CD4-positive, alpha-beta T cell treated with Interleukin-4 for 1 hour (primary cell): ENCODE measurements around the gene RAB40B.
A peak's percentile ranks its signal among the peaks of the same experiment; 100 is the strongest.

ENCODE experiments used
- DNase-seq, 2 donors: peaks; one replicate each; pipeline ENCODE4 v3.0.0-alpha.2; 2020 to 2022

The RAB40B gene

DNA sequence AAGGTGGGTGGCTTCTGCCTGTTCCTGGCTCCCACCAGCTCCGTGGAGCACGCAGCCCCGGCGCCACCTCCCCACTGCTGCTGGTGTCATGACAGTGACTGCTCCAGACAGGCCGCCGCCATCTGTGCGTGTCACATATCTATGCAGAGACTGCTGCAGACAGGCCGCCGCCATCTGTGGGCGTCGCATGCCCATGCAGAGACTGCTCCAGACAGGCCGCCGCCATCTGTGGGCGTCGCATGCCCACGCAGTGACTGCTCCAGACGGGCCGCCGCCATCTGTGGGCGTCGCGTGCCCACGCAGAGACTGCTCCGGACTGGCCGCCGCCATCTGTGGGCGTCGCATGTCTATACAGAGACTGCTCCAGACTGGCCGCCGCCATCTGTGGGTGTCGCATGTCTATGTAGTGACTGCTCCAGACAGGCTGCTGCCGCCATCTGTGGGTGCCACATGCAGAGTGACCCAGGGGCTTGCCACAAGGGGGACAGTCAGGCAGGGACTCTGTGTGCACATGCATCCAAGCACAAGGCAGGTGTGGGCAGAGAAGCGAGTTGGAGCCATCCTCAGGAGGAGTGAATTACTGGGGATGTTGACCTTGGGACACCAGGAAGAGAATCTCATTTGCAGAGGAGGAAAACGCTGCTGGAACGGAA is 14.7 kb upstream of the RAB40B start:
- DNase-seq: no peak

GRCh38 chr17:82710499-82711232 is 12.2 kb upstream of the RAB40B start:
- no peak for DNase-seq

DNA sequence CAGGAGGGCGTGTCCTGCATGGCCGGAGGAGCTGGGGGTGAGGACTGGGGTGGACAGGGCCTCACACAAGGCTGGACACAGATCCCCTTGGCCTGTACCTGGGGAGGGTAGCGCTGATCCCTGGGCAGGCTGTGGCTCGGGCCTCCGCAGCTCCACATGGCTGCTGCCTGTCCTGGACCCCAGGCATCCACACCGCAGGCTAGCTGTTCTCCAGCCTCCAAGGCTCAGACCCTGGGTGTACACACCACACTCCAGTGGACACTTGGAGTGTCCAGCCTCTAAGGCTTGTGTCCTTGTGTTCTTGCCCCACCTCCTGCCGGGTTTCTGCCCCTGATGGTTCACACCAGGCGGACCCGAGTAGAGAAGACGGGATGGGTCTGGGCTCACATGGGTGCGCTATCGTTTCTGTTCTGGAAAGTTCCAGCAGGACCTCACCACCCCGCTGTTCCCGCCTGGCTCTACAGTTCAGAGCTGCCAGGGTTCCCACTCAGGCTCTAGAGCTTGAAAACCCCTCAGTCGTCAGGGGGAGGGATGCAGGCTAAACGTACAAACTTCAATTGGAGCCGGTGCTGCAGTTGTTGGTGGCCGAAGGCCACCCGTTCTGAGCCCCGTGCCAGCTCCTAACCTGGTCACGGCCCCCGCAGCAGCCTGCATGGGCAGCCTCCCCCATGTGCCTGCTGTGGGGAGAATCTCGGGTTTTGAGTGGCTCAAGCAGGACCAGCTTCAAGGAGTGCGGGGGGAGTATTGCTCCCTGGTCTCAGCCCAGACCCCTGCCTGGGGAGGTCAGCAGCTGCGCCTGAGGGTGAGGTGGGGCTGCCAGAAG is 11.4 kb upstream of the RAB40B start:
- no peak for DNase-seq

- DNase-seq: no peak
Measured at GRCh38 chr17:82709024-82709675, 10.7 kb upstream of the RAB40B start.

GRCh38 chr17:82705756-82706155 is 7.3 kb upstream of the RAB40B start:
- no peak for DNase-seq

DNA sequence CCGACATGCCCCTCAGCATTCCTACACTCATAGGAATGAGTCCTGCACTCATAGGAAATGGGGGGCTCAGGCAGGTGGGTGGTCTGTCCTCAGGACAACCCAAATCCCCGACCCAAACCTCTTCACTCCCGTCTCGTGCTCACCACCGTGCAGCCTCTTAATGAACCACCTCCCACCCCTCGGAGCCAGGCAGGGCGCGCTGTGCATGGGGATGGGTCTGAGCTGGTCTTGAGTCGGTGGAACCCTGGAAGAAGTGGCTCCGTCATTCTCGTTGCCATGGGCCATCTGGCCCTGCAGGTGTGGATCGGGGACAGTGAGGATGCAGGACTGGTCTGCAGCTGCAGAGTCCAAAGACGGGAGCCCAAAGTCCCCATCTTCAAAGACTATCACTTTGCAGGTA is 6.4 kb upstream of the RAB40B start:
- no peak for DNase-seq

DNA sequence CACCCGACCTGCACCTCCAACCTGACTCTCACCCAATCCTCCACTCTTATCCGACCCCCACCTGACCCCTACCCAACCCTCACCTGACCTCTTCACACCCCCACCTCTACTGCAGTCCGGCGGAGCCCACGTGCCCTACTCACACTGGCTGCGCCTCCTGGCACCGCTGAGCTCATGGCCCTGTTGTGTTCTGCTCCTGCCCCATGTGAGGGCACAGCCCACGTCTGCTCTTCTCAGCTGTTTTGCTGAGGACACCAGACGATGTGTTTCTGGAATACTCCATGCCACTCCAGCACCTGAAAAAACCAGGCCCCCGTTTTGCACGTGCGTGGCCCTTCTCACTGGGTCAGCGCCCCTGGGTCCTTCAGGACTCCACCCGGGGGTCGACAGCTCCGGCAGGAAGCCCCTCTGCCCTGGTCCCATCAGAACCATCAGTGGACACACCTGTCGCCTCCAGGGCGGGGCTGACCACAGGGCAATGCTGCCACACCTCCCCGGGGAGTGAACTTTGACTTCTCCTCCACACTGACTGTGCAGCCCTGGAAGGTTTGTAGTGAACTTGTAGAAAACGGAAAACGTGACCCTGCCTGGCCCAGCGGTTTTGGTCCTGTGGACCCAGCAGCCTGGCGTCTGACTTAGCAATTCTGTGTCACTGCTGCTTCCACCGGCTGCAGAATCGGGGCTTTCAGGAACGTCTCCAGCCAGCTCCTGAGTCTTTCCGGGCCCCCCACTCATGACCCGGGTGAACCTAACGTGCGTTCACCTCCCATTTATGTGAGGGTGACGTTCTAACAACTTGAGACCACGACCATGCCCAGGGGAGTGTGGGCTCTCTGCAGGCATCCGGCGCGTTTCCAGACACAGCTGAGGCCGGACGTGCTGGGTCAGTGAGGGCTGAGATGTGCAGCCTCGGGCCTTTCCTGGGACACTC is 5.7 kb upstream of the RAB40B start:
- DNase-seq: no peak

- no peak for DNase-seq
Measured at GRCh38 chr17:82703036-82703745, 4.7 kb upstream of the RAB40B start.

- DNase-seq: no peak
Measured at GRCh38 chr17:82702231-82702927, 3.9 kb upstream of the RAB40B start.

DNA sequence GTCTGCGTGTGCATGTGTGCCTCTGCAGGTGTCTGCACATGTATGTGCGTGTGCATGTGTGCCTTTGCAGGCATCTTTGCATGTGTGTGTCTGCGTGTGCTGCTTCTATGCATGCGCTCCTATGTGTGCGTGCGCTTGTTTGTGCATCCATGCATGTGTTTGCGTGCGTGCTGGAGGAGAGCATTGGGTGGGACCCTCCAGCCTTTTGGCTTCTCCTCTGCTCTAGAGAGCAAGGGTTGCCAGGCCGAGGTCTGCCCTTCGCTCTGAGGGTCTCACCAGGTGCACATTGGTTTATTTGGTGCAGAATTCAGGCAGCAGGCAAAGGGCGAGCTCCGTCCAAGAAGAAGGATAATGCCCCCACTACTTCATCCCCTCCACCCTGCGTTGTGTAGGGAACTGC is 1.1 kb upstream of the RAB40B start:
- no peak for DNase-seq

GRCh38 chr17:82698974-82699442 is 510 bp upstream of the RAB40B start:
- DNase-seq: no peak

DNA sequence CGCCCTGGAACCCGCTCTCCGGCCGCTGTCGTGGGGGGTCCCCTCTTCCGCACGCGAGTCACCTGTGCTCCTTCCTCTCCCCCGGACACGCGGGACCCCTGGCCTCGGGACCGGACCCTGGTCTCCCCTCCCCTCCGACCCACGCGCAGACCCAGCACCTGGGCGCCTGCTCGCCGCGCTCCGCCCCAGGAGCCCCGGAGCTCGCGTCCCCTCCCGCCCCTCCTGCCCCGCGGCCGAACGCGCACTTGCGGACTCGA is 762 bp downstream of the RAB40B start:
- DNase-seq: no peak

DNA sequence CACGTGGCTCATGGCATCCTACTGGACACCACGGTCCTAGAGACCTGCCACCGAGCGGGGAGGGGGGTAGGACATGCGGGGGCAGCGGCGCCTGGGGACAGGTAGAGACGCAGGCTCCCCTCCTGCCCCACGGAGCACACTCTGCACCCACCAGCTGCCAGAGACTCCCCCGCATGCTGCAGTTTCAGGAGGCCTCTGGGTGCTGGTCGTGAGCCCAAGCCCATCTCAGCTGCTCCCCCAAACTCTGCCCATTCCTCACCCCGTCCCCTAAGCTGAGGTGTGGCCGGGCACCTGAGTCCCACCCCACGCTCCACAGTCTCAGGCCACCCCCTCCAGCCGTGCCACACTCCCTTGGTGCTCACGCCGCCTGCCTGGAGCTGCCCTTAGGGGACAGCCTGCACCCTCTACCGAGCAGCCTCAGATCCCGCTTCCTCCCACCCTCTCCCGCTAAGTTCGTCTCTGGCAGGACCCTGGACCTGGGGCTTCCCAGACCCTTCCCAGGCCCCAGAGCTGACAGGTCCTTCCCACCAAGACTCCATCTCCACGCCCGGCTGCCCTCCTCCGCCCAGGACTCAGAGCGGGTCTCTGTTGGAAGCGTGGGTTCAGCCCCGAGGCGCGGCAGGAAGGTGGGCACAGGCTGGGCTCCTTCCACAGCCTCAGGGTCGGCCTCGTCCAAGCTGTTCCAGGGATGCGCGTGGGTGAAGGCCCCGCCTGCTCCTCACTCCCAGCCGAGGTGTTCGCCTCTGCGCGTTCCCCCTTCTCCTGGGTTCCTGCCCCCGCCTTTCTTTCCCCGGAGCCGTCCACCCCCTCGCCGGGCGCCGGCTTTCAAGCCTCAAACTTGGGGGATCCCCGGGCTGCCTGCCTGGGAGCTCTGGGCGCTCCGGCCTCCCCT is 1.3 kb downstream of the RAB40B start:
- peak in 1 of 2 donors; percentile 18 for DNase-seq

- no peak for DNase-seq
Measured at GRCh38 chr17:82696259-82696658, 2.2 kb downstream of the RAB40B start.

- no peak for DNase-seq
Measured at GRCh38 chr17:82694647-82695046, 3.9 kb downstream of the RAB40B start.

DNA sequence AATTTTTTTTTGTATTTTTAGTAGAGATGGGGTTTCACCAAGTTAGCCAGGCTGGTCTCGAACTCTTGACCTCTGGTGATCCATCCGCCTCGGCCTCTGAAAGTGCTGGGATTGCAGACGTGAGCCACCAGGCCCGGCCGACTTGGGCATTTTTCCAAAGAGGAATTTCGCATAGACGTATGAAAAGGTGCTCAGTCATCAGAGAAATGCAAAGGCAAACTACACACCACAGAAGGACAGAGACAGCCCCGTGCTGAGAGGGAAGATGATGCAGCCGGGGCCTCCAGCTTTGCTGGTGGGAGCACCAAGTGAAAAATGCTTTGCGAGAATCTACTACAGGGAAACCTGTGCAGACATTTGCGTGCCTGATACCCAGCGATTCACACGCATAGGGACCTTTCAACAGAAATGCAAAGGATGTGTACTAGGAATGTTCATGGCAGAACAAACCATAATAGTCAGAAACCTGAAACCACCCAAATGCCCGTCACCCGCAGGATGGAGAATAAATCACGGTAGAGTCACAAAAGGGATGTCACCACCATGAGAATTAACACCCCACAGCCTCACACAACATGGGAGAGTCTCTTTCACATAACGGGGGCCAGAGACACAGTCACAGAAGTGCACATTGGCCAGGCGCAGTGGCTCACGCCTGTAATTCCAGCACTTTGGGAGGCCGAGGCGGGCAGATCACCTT is 5.2 kb downstream of the RAB40B start:
- no peak for DNase-seq

DNA sequence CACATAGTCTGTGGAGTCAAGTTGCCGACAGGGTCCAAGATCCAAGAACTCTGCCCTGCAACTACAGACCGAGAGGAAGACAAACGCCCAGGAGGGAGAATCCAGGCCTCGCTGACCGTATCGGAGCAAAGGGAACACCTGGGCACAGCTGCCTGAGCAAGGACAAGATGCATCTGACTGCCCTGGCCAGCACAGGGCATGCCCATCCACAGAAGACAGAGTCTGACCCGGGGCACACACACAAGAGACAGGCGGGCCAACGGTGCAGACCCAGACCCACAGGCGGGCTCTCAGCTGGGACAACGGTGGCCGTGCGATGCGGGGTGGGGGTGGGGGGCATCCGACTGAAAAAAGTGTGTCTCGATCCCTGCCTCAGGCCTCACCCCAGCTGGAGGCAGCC is 6.2 kb downstream of the RAB40B start:
- DNase-seq: no peak

DNA sequence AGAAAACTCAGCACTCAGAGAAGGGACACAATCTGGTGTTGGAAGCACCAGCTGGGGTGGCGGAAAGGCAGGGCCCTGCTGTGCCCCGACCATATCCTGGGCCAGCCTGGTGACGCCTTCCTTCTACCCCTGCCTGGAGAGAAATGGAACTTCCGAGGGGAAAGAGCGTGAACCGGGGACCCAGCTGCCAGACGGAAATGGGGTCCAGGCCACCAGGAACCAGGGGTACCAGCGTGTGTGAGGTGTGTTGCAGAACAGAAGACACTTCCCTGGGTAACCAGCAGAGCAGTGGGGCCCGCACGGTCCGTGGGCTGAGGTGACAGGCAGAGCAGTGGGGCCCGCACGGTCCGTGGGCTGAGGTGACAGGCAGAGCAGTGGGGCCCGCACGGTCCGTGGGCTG is 6.8 kb downstream of the RAB40B start:
- no peak for DNase-seq

GRCh38 chr17:82690786-82691489 is 7.6 kb downstream of the RAB40B start:
- DNase-seq: no peak
